ENCODE data around the gene ETNK2. TPM values are rescaled to one million over a fixed set of nuclear protein-coding genes. Genes with fewer than 3 reads are reported as not detected.

Gene ETNK2
- total RNA-seq, 6 donors from 2014 or later: 3.2 to 8.9 (median 6.0) TPM; not detected in 1

DNA sequence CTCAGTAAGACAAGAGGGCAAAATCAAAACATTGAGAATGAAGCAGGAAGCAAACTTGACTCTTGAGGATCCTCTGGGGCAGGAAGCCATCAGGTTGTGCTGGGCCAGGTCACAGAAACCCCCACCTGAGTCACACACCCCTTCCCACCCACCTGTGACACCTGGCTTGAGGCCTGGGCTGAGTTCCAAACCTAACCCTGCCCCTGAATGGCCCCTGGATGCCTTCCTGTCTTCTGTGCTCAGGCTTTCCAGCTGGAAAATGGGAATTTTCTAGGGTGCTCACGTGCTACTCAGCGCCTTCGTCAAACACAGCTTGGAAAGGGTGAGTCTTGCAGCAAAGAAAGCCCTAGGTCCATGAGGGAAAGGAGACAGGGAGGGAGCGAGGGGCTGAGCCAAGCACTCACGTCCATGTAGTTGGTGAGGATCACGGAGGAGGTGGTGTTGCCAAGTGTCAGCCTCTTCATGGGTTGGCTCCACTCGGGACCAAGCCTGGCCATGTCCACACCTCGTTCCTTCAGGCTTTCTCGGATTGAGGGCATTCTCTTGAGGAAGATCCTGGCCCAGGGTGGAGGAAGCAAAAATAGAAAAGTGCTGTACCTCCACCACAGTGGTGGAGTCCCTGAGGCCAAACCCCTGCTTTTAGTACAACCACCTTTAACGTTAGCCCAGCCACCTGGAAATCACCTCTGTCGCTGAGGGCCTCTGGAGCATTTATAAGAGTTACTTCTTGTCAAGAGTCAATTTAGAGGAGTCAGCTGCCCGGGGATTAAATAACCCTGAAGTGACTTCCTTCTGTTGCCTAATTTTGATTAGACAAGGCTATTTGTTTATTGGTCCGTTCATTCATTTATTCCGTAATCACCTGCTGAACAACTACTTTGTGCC is 10.0 kb upstream of the ETNK2 start:
- 47 to 51% methylated on average over 14 of the region's 14 CpGs for WGBS, 2 donors
- Histone ChIP-seq H3K36me3 (no peaks in the 10 kb centered on the region), H3K27me3 (no peaks in the 10 kb centered on the region), H3K4me1 (peaks cover 0 to 6% (median 3%) of the 10 kb centered on the region in 4 donors), H3K9me3 (no peaks in the 10 kb centered on the region), H3K27ac (peak overlapping the region in 2 of 4 donors; percentile 31 to 67), H3K4me3 (no peak overlapping the region)
- ATAC-seq (ENCODE audit: low FRiP score in 2 of 2) (peak; percentile 14 to 28), DNase-seq (peak in 1 of 2 donors; percentile 72)
- TF ChIP-seq POLR2A (IDR thresholded peaks at IDR 0.05): no peak
- TF ChIP-seq POLR2AphosphoS5 (IDR thresholded peaks at IDR 0.05): no peak
- peak in 1 of 4 donors; percentile 55 for TF ChIP-seq EP300 (IDR thresholded peaks at IDR 0.05)
- TF ChIP-seq CTCF (IDR thresholded peaks at IDR 0.05): no peak

GRCh38 chr1:204157962-204158361 is 6.1 kb upstream of the ETNK2 start:
- no peak for DNase-seq
- Histone ChIP-seq H3K36me3 (no peaks in the 10 kb centered on the region), H3K9me3 (no peaks in the 10 kb centered on the region), H3K27ac (no peak overlapping the region), H3K4me3 (no peak overlapping the region), H3K4me1 (peaks cover 0 to 6% (median 3%) of the 10 kb centered on the region in 4 donors), H3K27me3 (no peaks in the 10 kb centered on the region)
- no peak for TF ChIP-seq CTCF (IDR thresholded peaks at IDR 0.05)
- no peak for TF ChIP-seq EP300 (IDR thresholded peaks at IDR 0.05)
- TF ChIP-seq POLR2AphosphoS5 (IDR thresholded peaks at IDR 0.05): no peak
- TF ChIP-seq POLR2A (IDR thresholded peaks at IDR 0.05): no peak
- 60 to 65% methylated on average over 6 of the region's 6 CpGs for WGBS, 2 donors
- no peak for ATAC-seq (ENCODE audit: low FRiP score in 2 of 2)

DNA sequence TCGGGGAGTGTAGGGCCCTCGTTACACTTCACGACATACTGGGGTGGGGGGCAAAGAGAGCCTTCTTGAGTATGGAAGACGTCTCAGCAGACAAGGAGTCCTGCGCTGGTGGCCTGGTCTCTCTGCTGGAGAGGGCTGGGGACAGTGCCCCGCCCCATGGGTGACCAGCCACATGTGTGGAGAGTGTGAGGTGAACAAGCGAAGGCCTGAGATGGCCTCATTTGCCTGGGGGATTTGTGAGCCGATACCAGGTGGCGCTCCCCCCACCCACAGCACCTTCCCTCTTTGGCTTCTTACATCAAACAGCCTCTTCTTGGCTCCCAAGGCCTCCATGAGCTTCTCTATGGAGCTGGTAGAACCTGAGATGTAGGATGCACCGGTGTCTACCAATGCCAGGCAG is 4.0 kb upstream of the ETNK2 start:
- Histone ChIP-seq H3K4me1 (peaks cover 11 to 16% (median 13%) of the 10 kb centered on the region in 4 donors), H3K27me3 (peaks cover 0 to 3% (median 0%) of the 10 kb centered on the region in 4 donors), H3K4me3 (no peak overlapping the region), H3K27ac (no peak overlapping the region), H3K9me3 (no peaks in the 10 kb centered on the region), H3K36me3 (no peaks in the 10 kb centered on the region)
- TF ChIP-seq POLR2A (IDR thresholded peaks at IDR 0.05): no peak
- TF ChIP-seq CTCF (IDR thresholded peaks at IDR 0.05): no peak
- no peak for TF ChIP-seq EP300 (IDR thresholded peaks at IDR 0.05)
- no peak for TF ChIP-seq POLR2AphosphoS5 (IDR thresholded peaks at IDR 0.05)
- DNase-seq: no peak
- ATAC-seq (ENCODE audit: low FRiP score in 2 of 2): no peak
- WGBS, 2 donors: 89 to 90% methylated on average over 9 to 10 of the region's 10 CpGs

- Histone ChIP-seq H3K36me3 (no peaks in the 10 kb centered on the region), H3K4me1 (peaks cover 11 to 22% (median 14%) of the 10 kb centered on the region in 4 donors), H3K9me3 (no peaks in the 10 kb centered on the region), H3K27me3 (peaks cover 0 to 3% (median 0%) of the 10 kb centered on the region in 4 donors), H3K27ac (no peak overlapping the region), H3K4me3 (no peak overlapping the region)
- peak in 1 of 2 donors; percentile 59 for DNase-seq
- TF ChIP-seq POLR2A (IDR thresholded peaks at IDR 0.05): no peak
- no peak for TF ChIP-seq EP300 (IDR thresholded peaks at IDR 0.05)
- TF ChIP-seq POLR2AphosphoS5 (IDR thresholded peaks at IDR 0.05): no peak
- TF ChIP-seq CTCF (IDR thresholded peaks at IDR 0.05): no peak
- WGBS, 2 donors: 79 to 93% methylated on average over 7 to 15 of the region's 15 CpGs
- no peak for ATAC-seq (ENCODE audit: low FRiP score in 2 of 2)
Measured at GRCh38 chr1:204154568-204155255, 2.9 kb upstream of the ETNK2 start.

Measured in upper lobe of left lung (tissue), 6 donors.